HG03045 (cell line): Measurements from ENCODE around the gene NDUFS7.
"Not testable (repeated sequence)": the region's sequence is repeated elsewhere in the genome, so short reads cannot be mapped to it uniquely, and the experiment has no call there.

ENCODE experiments used
- ATAC-seq: cut with Tn5 transposase; IDR thresholded peaks from one replicate; pipeline ENCODE4 v1.9.1; 2021; ENCODE audit warnings: mild to moderate bottlenecking, moderate library complexity; ENCODE audit not compliant: unreplicated experiment

The NDUFS7 gene

DNA sequence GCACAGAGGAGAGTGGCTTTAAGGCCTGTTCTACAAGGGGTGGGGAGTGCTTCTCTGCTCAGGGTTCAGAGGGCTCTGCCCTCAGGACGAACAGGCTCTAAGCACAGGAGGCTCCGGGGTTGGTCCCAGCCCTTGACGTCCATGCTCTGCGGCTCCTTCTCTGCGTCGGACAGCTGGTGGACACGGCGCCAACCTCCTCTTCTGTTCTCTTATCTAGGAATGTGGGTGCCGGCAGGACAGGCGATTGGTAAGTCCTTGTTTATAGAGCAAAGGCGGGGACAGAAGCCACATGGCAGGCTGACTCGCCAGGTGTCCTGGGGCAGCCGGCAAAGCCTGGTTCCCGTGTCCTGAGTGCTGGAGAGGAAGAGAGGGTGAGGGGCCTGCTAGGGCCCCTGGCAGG, 46.0 kb downstream of the NDUFS7 start:
- no peak for ATAC-seq

DNA sequence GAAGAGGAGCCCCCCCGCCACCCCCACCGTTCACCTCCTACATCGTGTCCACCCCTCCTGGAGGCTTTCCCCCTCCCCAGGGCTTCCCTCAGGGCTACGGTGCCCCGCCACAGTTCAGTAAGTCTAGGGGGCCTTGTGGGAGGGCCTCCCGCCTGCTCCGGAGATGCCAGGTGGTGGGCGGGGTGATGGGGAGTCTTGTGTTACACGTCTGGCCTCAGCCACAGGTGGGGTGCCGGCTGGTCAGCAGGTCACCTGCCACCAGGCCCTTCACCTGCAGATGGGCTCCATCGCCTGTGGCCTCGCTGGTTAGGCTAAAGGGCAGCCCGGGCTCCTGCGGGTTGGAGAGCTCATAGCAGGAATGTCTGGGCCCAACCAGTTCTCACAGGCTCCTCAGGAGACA, 46.5 kb downstream of the NDUFS7 start:
- ATAC-seq: no peak

DNA sequence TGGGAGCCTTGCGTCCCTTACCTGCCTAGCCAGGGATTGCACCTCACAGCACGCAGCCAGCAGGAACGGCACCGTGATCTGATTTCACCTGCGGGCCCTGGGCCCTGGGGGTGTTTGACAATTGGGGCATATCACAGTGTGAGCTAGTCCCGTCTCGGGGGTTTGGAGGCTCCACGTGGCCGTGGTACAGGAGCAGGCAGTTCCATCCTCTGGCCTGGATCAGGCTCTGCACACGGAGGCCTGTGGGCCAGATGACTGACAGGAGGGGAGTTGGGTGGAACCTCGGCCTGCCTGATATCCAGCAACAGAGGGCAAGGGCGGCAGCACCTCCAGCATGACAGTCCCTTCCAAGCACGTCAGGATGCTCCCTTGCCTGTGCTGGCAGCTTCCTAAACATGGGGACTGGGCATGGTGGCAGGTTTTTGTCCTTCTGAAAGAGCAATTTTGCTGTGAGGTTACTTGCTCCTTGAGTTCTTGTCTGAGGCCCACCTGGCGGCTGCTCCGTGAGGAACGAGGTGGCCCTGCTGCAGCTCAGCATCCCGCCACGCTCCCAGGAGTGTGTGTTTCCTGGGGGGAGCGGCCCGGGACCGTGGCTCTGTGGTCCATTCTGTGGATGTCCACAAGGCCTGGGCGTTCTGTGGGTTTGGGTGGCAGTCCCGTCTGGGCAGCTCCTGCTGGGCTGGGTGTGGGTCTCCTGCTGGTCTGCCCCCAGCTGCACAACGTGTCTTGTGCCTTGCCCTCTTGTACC, 48.2 kb downstream of the NDUFS7 start:
- no peak for ATAC-seq

DNA sequence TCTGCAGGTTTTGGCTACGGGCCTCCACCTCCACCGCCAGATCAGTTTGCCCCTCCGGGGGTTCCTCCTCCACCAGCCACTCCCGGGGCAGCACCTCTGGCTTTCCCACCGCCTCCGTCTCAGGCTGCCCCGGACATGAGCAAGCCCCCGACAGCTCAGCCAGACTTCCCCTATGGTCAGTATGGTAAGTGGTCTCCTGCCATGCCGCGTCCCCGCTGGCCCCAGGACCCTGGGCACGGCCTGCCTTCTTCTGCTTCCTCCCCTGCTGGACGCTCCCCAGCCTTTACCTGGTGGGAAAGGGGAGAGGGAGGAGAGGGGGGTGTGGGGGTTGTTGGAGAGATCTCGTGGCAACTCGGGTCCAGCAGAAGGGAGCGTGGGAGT, 48.8 kb downstream of the NDUFS7 start:
- no peak for ATAC-seq

DNA sequence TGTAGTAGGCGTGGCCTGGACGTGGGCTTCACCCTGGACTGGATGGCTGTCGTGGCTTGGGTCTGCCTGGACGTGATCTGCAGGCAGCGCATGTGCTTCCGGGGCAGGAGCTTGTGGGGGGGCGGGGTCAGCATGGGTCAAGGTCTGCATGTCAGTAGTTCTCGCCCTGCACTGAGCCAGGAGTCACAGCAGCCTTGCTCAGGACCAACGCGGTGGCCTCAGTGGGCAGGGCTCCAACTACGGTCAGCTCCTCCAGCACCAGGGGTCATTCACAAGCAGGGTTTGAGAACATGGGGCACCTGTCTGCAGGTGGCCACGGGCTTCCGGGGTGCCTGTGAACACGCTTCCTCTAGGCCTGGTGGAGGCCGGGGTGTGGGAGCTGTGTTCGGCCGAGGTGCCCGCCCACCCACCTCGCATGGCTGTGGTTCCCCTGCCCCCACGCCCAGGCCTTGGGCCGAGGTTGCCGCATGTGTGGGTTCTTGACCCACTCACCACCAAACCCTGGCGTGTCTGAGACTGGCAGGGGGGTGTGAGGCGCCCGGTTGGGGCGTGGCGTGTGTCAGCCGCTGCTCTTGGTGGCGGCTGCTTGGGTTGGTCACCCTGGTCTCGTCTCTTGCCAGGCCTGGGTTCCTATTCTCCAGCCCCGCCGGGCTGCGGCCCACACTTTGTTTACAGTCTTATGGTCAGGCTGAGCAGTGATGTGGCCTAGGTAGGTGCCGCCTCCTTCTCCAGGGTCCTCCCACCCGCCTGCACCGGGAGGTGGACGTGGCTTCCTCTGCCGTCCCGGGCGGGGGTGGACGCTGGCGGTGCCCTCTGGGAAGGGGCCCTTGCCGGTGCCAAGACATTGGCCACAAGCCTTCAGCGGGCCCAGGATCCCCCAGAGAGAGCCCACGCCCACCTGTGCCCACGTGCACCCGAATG, 49.7 kb downstream of the NDUFS7 start:
- ATAC-seq: no peak

DNA sequence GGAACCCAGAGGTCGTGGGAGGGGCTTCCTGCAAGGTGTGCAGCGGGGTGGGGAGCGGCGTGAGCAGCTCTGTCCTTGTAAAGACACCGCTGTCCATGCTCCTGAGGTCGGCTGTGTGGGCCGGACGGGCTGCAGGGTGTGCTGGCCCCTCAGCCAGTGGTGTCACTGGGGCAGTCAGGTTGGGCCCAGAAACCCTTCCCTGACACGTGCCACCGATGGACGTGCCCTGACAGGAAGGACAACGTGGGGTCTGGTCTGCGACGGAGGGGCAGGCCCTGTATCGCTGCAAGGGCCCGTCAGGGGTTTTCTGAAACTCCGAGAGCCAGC, 50.3 kb downstream of the NDUFS7 start:
- no peak for ATAC-seq

DNA sequence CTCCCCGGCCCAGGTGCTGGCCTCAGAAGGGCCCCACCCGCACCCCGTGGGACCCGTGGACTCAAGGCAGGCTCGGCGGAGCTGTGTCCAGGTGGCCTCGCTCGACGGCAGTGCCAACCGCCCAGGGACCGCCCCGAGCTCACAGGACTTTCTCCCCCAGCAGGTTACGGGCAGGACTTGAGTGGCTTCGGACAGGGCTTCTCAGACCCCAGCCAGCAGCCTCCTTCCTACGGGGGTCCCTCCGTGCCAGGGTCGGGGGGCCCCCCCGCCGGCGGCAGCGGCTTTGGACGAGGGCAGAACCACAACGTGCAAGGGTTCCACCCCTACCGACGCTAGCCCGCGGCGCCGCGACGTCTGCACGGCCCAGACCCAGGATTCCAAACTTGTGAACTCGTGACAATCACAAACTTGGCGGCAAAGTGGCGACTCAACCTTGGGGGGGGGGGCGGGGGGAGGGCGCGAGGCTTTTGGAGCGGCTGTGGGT, 50.9 kb downstream of the NDUFS7 start:
- no peak for ATAC-seq

DNA sequence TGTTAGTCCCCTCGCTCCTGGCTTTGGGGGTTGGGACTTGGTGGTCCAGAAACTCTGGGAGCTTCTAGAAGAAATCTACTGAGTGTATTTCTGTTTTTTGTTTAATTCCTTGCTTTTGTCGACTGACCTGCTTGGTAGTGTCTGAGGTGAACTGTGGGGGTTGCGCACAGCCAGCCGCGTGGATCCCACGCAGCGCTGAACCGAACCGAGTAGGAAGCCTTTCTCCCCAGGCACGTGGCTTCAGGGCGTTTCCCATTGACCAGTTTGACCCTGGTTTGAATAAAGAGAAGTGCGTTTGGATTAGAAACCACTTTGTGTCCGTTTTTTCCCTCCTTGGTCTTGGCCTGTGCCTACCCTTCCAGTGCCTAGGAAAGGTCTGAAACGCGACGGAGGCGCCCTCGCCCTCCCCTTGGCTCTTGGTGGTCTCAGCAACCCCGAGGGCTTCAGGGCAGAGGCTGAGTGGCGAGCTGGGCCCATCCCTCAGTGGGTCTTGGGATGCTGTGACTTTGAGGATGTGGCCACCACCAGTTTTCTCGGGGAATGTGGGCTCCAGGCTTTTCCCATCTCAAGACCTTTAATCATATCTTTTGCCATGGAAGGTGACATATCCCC, 51.8 kb downstream of the NDUFS7 start:
- no peak for ATAC-seq

DNA sequence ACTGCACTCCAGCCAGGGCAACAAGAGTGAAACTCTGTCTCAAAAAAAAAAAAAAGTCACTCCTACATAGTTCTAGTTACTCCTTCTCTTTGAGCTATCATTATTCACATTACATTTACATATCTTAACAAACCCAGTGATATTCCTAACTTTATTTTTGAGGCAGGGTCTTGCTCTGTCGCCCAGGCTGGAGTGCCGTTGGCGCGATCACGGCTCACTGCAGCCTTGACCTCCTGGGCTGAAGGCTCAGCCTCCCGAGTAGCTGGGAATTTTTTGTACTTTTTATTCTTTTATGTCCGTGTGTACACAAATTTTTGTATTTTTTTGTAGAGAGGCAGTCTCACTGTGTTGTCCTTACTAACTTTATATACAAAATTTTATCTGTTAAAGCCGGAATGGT, 53.9 kb downstream of the NDUFS7 start:
- no peak for ATAC-seq

DNA sequence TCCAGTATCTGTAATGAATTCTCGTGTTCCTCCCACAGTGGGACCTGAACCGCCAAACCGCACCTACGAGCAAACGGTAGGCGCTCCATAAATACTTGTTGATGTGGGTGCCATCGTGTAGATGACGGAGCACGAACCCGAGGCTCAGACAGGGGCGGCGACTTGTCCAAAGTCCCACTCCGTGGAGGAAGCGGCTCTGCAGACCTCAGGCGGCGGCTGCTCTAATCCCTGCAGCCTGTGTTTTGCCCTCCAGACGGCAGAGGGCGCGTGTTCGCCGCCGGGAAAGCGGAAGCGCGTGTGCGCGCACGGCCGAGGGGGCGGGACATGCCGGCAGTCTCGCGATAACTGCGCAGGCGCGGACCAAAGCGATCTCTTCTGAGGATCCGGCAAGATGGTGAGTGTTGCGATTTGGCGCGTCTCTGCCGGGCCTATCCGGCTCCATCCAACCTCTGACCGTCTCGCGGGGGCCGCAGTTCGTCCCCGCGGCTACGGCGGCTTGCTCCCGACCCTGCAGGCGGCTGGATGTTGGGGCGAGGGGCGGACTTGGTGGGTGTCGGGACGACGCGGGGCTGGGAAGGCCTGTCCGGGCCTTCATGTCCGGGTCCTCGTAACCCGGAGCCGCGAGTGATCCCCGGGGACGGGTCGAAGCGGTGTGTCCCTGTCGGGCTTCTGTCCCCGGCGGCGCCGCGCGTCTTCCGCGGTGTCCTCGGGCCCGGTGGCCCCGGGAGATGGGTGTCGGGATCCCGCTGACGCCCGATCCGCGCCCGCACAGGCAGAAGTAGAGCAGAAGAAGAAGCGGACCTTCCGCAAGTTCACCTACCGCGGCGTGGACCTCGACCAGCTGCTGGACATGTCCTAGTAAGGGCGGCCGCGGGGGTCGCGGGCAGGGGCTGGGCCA, 54.6 kb downstream of the NDUFS7 start, which contains the start of gene RPS15:
RPS15 (plus strand) TSS at position 362 of the 898 bp plus-strand sequence; CDS start at position 392, 30 bp downstream.
- peak; percentile 67 for ATAC-seq

DNA sequence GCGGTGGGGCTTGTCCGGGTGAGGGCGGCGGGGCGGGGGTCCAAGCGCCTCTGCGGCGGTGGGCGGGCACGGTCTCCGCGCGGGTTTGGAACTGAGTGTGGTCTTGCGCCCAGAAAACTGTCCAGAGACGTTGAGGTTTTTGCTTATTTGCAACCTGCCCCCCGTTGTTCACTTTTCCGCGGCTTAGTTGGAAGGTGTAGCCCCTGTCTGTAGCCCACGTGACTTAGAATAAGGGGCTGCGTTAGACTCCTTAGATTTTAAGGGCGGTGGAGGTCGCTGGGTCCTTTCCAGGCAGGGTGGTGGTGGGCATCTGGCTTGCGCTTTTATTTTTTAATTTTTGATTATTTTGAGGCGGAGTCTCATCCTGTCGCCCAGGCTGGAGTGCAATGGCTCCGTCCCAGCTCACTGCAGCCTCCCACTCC, 55.2 kb downstream of the NDUFS7 start:
- no peak for ATAC-seq

DNA sequence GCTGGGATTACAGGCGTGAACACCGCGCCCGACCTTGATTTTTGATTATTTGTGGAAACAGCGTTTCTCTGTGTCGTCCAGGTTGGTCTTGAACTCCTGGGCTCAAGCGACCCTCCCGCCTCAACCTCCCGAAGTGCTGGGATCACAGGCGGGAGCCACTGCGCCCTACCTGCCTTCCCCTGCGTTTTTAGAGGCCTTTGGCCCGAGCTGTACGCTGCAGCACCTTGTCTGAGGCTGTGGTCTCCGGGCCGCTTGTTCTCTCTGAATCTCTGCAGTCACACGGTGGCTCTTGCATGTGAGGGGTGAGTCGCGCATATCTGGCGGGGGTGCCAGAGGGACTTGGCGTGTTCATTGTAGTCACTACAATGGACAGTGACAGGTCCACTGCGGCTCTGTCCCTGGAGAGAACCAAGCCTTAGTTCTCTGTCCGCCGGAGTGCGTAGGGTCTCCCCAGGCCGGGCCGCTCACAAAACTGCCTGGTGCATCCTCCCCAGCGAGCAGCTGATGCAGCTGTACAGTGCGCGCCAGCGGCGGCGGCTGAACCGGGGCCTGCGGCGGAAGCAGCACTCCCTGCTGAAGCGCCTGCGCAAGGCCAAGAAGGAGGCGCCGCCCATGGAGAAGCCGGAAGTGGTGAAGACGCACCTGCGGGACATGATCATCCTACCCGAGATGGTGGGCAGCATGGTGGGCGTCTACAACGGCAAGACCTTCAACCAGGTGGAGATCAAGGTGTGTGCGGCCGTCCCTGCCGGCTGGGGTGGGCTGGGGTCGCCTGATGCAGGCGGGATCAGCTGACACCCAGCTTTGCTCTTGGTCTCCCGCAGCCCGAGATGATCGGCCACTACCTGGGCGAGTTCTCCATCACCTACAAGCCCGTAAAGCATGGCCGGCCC, 56.1 kb downstream of the NDUFS7 start:
- not testable (repeated sequence) for ATAC-seq

DNA sequence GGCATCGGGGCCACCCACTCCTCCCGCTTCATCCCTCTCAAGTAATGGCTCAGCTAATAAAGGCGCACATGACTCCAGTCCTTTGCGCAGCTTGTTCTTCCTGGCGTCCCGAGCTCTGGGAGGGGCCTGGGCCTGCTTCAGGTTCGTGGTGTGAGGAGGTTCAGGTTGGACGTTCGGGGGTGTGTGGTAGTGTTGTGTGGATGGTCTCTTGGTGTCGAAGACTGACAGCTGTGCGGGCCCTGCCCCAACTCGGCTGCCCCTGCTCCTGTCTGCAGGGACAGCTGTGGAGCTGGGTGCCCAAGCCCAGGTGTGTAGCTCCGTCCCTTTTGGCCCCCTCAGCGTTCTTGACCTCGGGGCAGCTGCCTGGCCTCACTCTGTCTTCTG, 56.7 kb downstream of the NDUFS7 start:
- ATAC-seq: no peak

DNA sequence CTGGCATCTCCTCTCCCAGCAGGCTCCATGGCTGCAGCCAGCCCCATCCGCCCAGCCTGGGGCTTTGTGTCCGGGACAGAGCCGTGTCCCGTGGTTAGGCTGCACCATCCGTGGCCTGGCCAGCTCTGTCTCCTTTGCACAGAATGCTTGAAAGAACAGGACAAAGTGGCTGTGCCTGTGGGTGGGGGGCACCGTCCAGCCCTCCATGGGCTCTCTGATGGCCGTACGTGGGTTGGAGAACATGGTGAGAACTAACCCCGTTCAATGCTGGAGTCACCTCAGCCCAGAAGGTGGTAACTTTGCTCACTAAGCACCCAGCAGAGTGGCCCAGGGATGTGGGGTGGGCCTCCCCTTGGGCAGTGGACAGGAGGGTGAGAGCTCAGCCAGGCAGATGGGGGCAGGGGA, 57.3 kb downstream of the NDUFS7 start:
- no peak for ATAC-seq

DNA sequence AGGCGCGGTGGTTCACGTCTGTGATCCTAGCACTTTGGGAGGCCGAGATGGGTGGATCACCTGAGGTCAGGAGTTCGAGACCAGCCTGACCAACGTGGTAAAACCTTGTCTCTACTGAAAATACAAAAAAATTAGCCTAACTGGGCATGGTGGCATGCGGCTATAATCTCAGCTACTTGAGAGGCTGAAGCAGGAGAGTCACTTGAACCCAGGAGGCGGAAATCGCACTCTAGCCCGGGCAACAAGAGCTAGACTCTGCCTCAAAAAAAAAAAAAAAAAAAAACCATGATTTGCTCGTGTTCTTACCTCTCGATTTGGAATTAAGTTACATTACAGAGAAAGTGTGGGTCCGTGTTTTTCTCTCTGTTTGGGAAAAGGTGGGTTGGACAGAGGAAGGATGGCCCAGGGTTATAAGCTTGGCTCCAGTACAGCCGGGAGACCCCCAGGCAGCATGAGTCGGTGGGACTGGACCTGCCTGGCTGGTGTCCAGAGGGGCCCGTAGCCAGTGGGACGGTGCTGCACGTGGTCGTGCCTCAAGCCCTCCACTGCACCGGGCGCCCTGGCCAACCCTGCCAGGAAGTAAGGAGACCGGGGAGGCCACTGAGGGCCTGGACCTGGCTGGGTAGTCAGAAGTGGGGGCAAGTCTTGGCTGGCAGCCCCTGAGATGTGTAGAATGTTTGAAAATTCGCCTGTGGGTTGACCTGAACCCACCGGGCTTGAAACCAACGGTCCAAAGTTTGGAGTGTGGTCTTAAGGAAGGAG, 58.2 kb downstream of the NDUFS7 start:
- ATAC-seq: no peak
